H1 (cell line): ENCODE results near the gene PRDM15. TPM values are rescaled to one million over a fixed set of nuclear protein-coding genes. Genes with fewer than 3 reads are reported as not detected.

Experiments
- CTCF ChIA-PET: fragments of 300-600 bp; sonication (Branson Sonifier 250); formaldehyde crosslinking; loops from one replicate; lab custom pipeline; 2021; ENCODE audit not compliant: partially characterized antibody; lab: Charles Lee
- POLR2A ChIA-PET: fragments of 300-600 bp; sonication (Branson Sonifier 250); formaldehyde crosslinking; loops from one replicate; lab custom pipeline; 2021; ENCODE audit warnings: inconsistent platforms; ENCODE audit not compliant: partially characterized antibody; lab: Charles Lee
- DNase-seq, 2 experiments: peaks; one replicate each; pipeline versions ENCODE4 v3.0.0 to v3.0.0-alpha.2; 2010 to 2022; ENCODE audit warnings: low spot score in 2 of 2, low read depth in 1 of 2, mixed read lengths in 1 of 2
- FAIRE-seq: peaks from 2 replicates; lab custom pipeline; 2011; peaks lifted over from hg19 to GRCh38; lab: Jason Lieb, UNC
- H2AFZ ChIP-seq: 2 replicates; pipeline ENCODE4 v1.8.1; 2012; ENCODE audit warnings: low read length, inconsistent platforms
- H2AK5ac ChIP-seq: 2 replicates; pipeline ENCODE4 v1.6.1; 2013; ENCODE audit warnings: low read depth, low read length
- H2BK120ac ChIP-seq: replicated peaks from 2 replicates; pipeline ENCODE3; 2013; ENCODE audit warnings: low read depth, low read length, inconsistent platforms
- H2BK12ac ChIP-seq: 2 replicates; pipeline ENCODE4 v1.6.1; 2013; ENCODE audit warnings: low read depth, low read length
- H2BK15ac ChIP-seq: 2 replicates; pipeline ENCODE4 v1.6.1; 2013; ENCODE audit warnings: low read length
- H2BK20ac ChIP-seq: 2 replicates; pipeline ENCODE4 v1.6.1; 2013; ENCODE audit warnings: low read length
- H2BK5ac ChIP-seq: 2 replicates; pipeline ENCODE4 v1.6.1; 2013; ENCODE audit warnings: low read depth, low read length
- H3K14ac ChIP-seq: 2 replicates; pipeline ENCODE4 v1.6.1; 2013; ENCODE audit warnings: inconsistent platforms; ENCODE audit not compliant: insufficient read length
- H3K18ac ChIP-seq: 2 replicates; pipeline ENCODE4 v1.6.1; 2013; ENCODE audit warnings: low read length; ENCODE audit errors: extremely low read depth
- H3K23ac ChIP-seq: 2 replicates; pipeline ENCODE4 v1.6.1; 2013; ENCODE audit warnings: inconsistent platforms; ENCODE audit not compliant: insufficient read length
- H3K23me2 ChIP-seq: 2 replicates; pipeline ENCODE4 v1.6.1; 2013; ENCODE audit warnings: low read depth, low read length
- H3K27ac ChIP-seq: 2 replicates; pipeline ENCODE4 v1.6.1; 2011; ENCODE audit warnings: low read depth, low read length, inconsistent platforms
- H3K27me3 ChIP-seq, 4 experiments: replicated peaks in 1 of 4; 1 replicate in 1 of 4; 2 replicates in 3 of 4; pipeline versions ENCODE4 v1.6.1 to v1.8.1; 2011 to 2013; ENCODE audit warnings: low read length in 3 of 4, mild to moderate bottlenecking in 3 of 4, inconsistent platforms in 2 of 4, mixed read lengths in 2 of 4, moderate library complexity in 1 of 4; ENCODE audit not compliant: control insufficient read depth in 3 of 4, insufficient read depth in 3 of 4; ENCODE audit errors: extremely low read depth in 1 of 4
- H3K36me3 ChIP-seq, 4 experiments: 2 replicates each; pipeline versions ENCODE4 v1.6.1 to v1.8.1; 2011 to 2013; ENCODE audit warnings: mild to moderate bottlenecking in 4 of 4, low read length in 3 of 4, moderate library complexity in 2 of 4, control low read depth in 1 of 4, inconsistent platforms in 1 of 4; ENCODE audit not compliant: insufficient read depth in 4 of 4, control insufficient read depth in 2 of 4
- H3K4ac ChIP-seq: replicated peaks from 2 replicates; pipeline ENCODE3; 2013; ENCODE audit warnings: low read length, low read depth, mixed read lengths, inconsistent platforms; ENCODE audit not compliant: insufficient read length
- H3K4me1 ChIP-seq, 4 experiments: replicated peaks in 1 of 4; 1 replicate in 1 of 4; 2 replicates in 3 of 4; pipeline versions ENCODE4 v1.6.1 to v1.8.1; 2011 to 2013; ENCODE audit warnings: low read length in 3 of 4, inconsistent platforms in 2 of 4, mixed read lengths in 1 of 4; ENCODE audit not compliant: insufficient read depth in 4 of 4, control insufficient read depth in 3 of 4
- H3K4me2 ChIP-seq, 2 experiments: 2 replicates each; pipeline versions ENCODE4 v1.6.1 to v1.8.1; 2011 to 2013; ENCODE audit warnings: low read depth in 2 of 2, low read length in 2 of 2, control low read depth in 1 of 2, inconsistent platforms in 1 of 2, mild to moderate bottlenecking in 1 of 2; ENCODE audit not compliant: insufficient read depth in 1 of 2
- H3K4me3 ChIP-seq, 4 experiments: fragments of 200-600, 300-600 bp in 1 of 4; sonication (generic), shearing (Covaris generic), sonication (Bioruptor Twin) in 1 of 4; 2 replicates each; pipeline versions ENCODE4 v1.5.1 to v1.8.1; 2011 to 2016; ENCODE audit warnings: low read length in 4 of 4, low read depth in 3 of 4, control low read depth in 2 of 4, inconsistent platforms in 2 of 4, mild to moderate bottlenecking in 2 of 4, mixed read lengths in 1 of 4, moderate library complexity in 1 of 4; ENCODE audit not compliant: insufficient read depth in 2 of 4; ENCODE audit errors: extremely low read depth in 1 of 4
- H3K56ac ChIP-seq: replicated peaks from 2 replicates; pipeline ENCODE3; 2013; ENCODE audit warnings: low read depth, mild to moderate bottlenecking, mixed read lengths, low read length, inconsistent platforms; ENCODE audit not compliant: insufficient read length
- H3K79me1 ChIP-seq: 2 replicates; pipeline ENCODE4 v1.6.1; 2013; ENCODE audit warnings: low read depth, low read length, control low read depth
- H3K79me2 ChIP-seq, 2 experiments: 2 replicates each; pipeline versions ENCODE4 v1.6.1 to v1.8.1; 2012 to 2013; ENCODE audit warnings: low read length in 2 of 2, mild to moderate bottlenecking in 2 of 2, inconsistent platforms in 1 of 2; ENCODE audit not compliant: insufficient read depth in 2 of 2, control insufficient read depth in 1 of 2
- H3K9ac ChIP-seq, 4 experiments: replicated peaks in 1 of 4; 1 replicate in 1 of 4; 2 replicates in 3 of 4; pipeline versions ENCODE4 v1.6.1 to v1.8.1; 2011 to 2013; ENCODE audit warnings: low read depth in 3 of 4, low read length in 3 of 4, control low read depth in 2 of 4, mild to moderate bottlenecking in 2 of 4, moderate library complexity in 2 of 4, inconsistent platforms in 1 of 4; ENCODE audit errors: extremely low read depth in 1 of 4
- H3K9me3 ChIP-seq, 2 experiments: 2 replicates each; pipeline versions ENCODE4 v1.6.1 to v1.8.1; 2012 to 2013; ENCODE audit warnings: mild to moderate bottlenecking in 2 of 2, moderate library complexity in 2 of 2, control low read depth in 1 of 2, inconsistent platforms in 1 of 2, low read depth in 1 of 2, low read length in 1 of 2, mixed read lengths in 1 of 2; ENCODE audit not compliant: insufficient read depth in 2 of 2
- H4K20me1 ChIP-seq, 2 experiments: replicated peaks in 1 of 2; 2 replicates each; pipeline versions ENCODE3 to v1.8.1; 2011 to 2013; ENCODE audit warnings: inconsistent platforms in 2 of 2, low read length in 2 of 2, mild to moderate bottlenecking in 1 of 2; ENCODE audit not compliant: insufficient read depth in 2 of 2, control insufficient read depth in 1 of 2
- H4K5ac ChIP-seq: 2 replicates; pipeline ENCODE4 v1.6.1; 2013; ENCODE audit warnings: low read length, low read depth, mixed read lengths, inconsistent platforms; ENCODE audit not compliant: insufficient read length
- H4K8ac ChIP-seq: 2 replicates; pipeline ENCODE4 v1.8.0; 2013; ENCODE audit warnings: mild to moderate bottlenecking, moderate library complexity, low read length, inconsistent platforms; ENCODE audit not compliant: insufficient read depth; ENCODE audit errors: extremely low read depth
- H4K91ac ChIP-seq: replicated peaks from 2 replicates; pipeline ENCODE3; 2013; ENCODE audit warnings: low read length, mixed read lengths, inconsistent platforms; ENCODE audit not compliant: insufficient read length
- BACH1 ChIP-seq: IDR thresholded peaks from 2 replicates; pipeline ENCODE4 v1.6.1; 2012; ENCODE audit warnings: low read length, improper control_type of control experiment
- CEBPB ChIP-seq: IDR thresholded peaks from 2 replicates; pipeline ENCODE4 v1.6.1; 2012; ENCODE audit warnings: low read depth, low read length
- EZH2 ChIP-seq: fragments of 200-600 bp; sonication (generic); IDR thresholded peaks from 2 replicates; pipeline ENCODE4 v1.7.1; 2012; ENCODE audit warnings: low read depth, mild to moderate bottlenecking, moderate library complexity, low read length, inconsistent platforms; ENCODE audit not compliant: severe bottlenecking
- FOSL1 ChIP-seq: IDR thresholded peaks from 2 replicates; pipeline ENCODE4 v1.6.1; 2011; ENCODE audit warnings: mild to moderate bottlenecking, low read depth, low read length, moderate library complexity; ENCODE audit not compliant: insufficient read depth
- NANOG ChIP-seq: IDR thresholded peaks from 2 replicates; pipeline ENCODE4 v1.6.1; 2011; ENCODE audit warnings: low read length, low read depth, mild to moderate bottlenecking, inconsistent platforms; ENCODE audit not compliant: insufficient read depth, poor library complexity, severe bottlenecking
- RAD21 ChIP-seq, 2 experiments: IDR thresholded peaks in 1 of 2; conservative IDR thresholded peaks in 1 of 2; 2 replicates each; pipeline ENCODE4 v1.6.1; 2011; ENCODE audit warnings: low read depth in 2 of 2, low read length in 2 of 2, improper control_type of control experiment in 1 of 2, inconsistent platforms in 1 of 2, mild to moderate bottlenecking in 1 of 2, moderate library complexity in 1 of 2
- SIN3A ChIP-seq, 2 experiments: IDR thresholded peaks in 1 of 2; conservative IDR thresholded peaks in 1 of 2; 2 replicates each; pipeline ENCODE4 v1.6.1; 2011 to 2012; ENCODE audit warnings: low read length in 2 of 2, improper control_type of control experiment in 1 of 2, low read depth in 1 of 2, mild to moderate bottlenecking in 1 of 2
- WGBS, 2 experiments: shearing (Covaris generic) in 1 of 2; methylation state at CpG; one replicate each; pipeline versions ENCODE4 v1.1.6 to v1.1.7; 2013 to 2015; ENCODE audit warnings: low lambda C conversion rate in 2 of 2, mixed read lengths in 2 of 2, inconsistent platforms in 1 of 2, low coverage in 1 of 2, missing lambda C conversion rate in 1 of 2; ENCODE audit not compliant: insufficient replicate concordance in 2 of 2, insufficient coverage in 1 of 2, insufficient read length in 1 of 2; ENCODE audit errors: extremely low coverage in 1 of 2, missing lambda C conversion rate in 1 of 2; 5-methylcytosine and 5-hydroxymethylcytosine counted together
- polyA plus RNA-seq, 7 experiments: library from polyadenylated mRNA; depleted of rRNA in 3 of 7; stranded (reverse) in 5 of 7; unstranded in 2 of 7; fragments of >200 nt in 5 of 7; fragments of 200-250 nt in 2 of 7; gene quantifications; 1 replicate in 5 of 7; 2 replicates in 1 of 7; 4 replicates in 1 of 7; pipeline versions ENCODE4 v1.2.1 to v1.2.3, GENCODE V29; 2011 to 2013; ENCODE audit warnings: missing spikeins in 2 of 7, mixed read lengths in 2 of 7
- total RNA-seq: library from RNA; stranded (reverse); fragmentation: NEBNext Ultra II Directional; extraction: Animal tissue kit (Norgen Biotek cat#: 25700); gene quantifications from 2 replicates; pipeline ENCODE4 v1.2.1, GENCODE V29; 2021

The PRDM15 gene
- total and polyA plus RNA-seq, 2 of the 8 experiments (the other 6 are each of a cell fraction or from before 2014, with no cell fraction given) = 9.7 to 10.5 TPM

GRCh38 chr21:41777951-41778815 lies 101.0 kb downstream of the PRDM15 start:
- H3K23me2 ChIP-seq = no peaks in the 10 kb centered on the region
- H3K9ac ChIP-seq = no peak overlapping the region
- 16% methylated on average over 45 of the region's 45 CpGs; no CpG with 5 or more reads in 1 of the 2 experiments for WGBS, 2 experiments
- no peaks in the 10 kb centered on the region for H3K79me1 ChIP-seq
- no peak overlapping the region for H2BK5ac ChIP-seq
- H2AK5ac ChIP-seq = no peak overlapping the region
- no peaks in the 10 kb centered on the region for H3K36me3 ChIP-seq
- H3K4me2 ChIP-seq = peak overlapping the region; percentile 48 to 67; a peak in 3 of 4 replicates
- H4K5ac ChIP-seq = no peak overlapping the region
- H4K20me1 ChIP-seq = no peaks in the 10 kb centered on the region
- H3K27me3 ChIP-seq = peaks cover 0 to 3% (median under 1%) of the 10 kb centered on the region in 4 experiments; a peak in 4 of 7 replicates
- no peak overlapping the region for H2BK20ac ChIP-seq
- no peak overlapping the region; the same call in 1 of the 2 replicates for H3K27ac ChIP-seq
- H3K14ac ChIP-seq = no peak overlapping the region
- no peak overlapping the region for H4K8ac ChIP-seq
- H2BK120ac ChIP-seq = no peak overlapping the region
- H3K18ac ChIP-seq = no peak overlapping the region
- no peak overlapping the region for H3K56ac ChIP-seq
- no peaks in the 10 kb centered on the region for H3K79me2 ChIP-seq
- peak overlapping the region in 1 of 4 experiments; percentile 50; a peak in 4 of 8 replicates for H3K4me3 ChIP-seq
- peaks cover 2 to 12% (median 5%) of the 10 kb centered on the region in 4 experiments; a peak in 5 of 7 replicates for H3K4me1 ChIP-seq
- H3K4ac ChIP-seq = no peak overlapping the region
- H2BK15ac ChIP-seq = no peak overlapping the region
- no peaks in the 10 kb centered on the region for H3K9me3 ChIP-seq
- no peak for FAIRE-seq
- no peak overlapping the region for H3K23ac ChIP-seq
- no peak overlapping the region for H2BK12ac ChIP-seq
- ChIA-PET POLR2A (interaction anchor here (0.6 to 1.2 kb wide), 5 partner anchors 9 to 166 kb away, joined by 3 to 10 read pairs (median 3); no protein-coding TSS in a partner anchor), CTCF (interaction anchor here (0.6 to 6.3 kb wide), 22 partner anchors 8 to 167 kb away, joined by 3 to 82 read pairs (median 4); no protein-coding TSS in a partner anchor)
- DNase-seq = peak; percentile 79 to 97
- H4K91ac ChIP-seq = no peak overlapping the region
- H2AFZ ChIP-seq = no peak overlapping the region
- no peak for TF ChIP-seq BACH1
- TF ChIP-seq SIN3A (conservative IDR thresholded peaks at IDR 0.05 in 1 of 2, IDR thresholded peaks at IDR 0.05 in 1 of 2; ENCODE audit: low read depth in 1 of 2, low read length in 2 of 2) = no peak
- TF ChIP-seq FOSL1 = no peak
- TF ChIP-seq CEBPB = no peak
- peak; percentile 7 for TF ChIP-seq NANOG
- no peak for TF ChIP-seq EZH2
- peak; percentile 85 to 91 for TF ChIP-seq RAD21 (IDR thresholded peaks at IDR 0.05 in 1 of 2, conservative IDR thresholded peaks at IDR 0.05 in 1 of 2; ENCODE audit: low read depth in 2 of 2, low read length in 2 of 2)
